ENCODE results near the gene DHCR24.
A peak's percentile ranks its signal among the peaks of the same experiment; 100 is the strongest.
"Not testable (repeated sequence)": the region's sequence is repeated elsewhere in the genome, so short reads cannot be mapped to it uniquely, and the experiment has no call there.

DHCR24 gene

GRCh38 chr1:54887665-54888071 is 673 bp upstream of the DHCR24 start:
- DNase-seq (ENCODE audit: low read depth in 3 of 3): peak in 1 of 3 donors; percentile 2

GRCh38 chr1:54885807-54886723 is 930 bp downstream of the DHCR24 start:
- peak in 1 of 3 donors; percentile 1 for DNase-seq (ENCODE audit: low read depth in 3 of 3)

GRCh38 chr1:54885237-54885679 is 1.7 kb downstream of the DHCR24 start:
- DNase-seq (ENCODE audit: low read depth in 3 of 3): no peak

- DNase-seq (ENCODE audit: low read depth in 3 of 3): no peak
Observed at GRCh38 chr1:54884768-54885167, 2.2 kb downstream of the DHCR24 start.

GRCh38 chr1:54884135-54884586 is 2.8 kb downstream of the DHCR24 start:
- DNase-seq (ENCODE audit: low read depth in 3 of 3): no peak

- no peak for DNase-seq (ENCODE audit: low read depth in 3 of 3)
Observed at GRCh38 chr1:54883349-54884102, 3.5 kb downstream of the DHCR24 start.

GRCh38 chr1:54882519-54882918 is 4.5 kb downstream of the DHCR24 start:
- no peak for DNase-seq (ENCODE audit: low read depth in 3 of 3)

GRCh38 chr1:54881604-54882003 is 5.4 kb downstream of the DHCR24 start:
- not testable (repeated sequence) for DNase-seq (ENCODE audit: low read depth in 3 of 3)

GRCh38 chr1:54879872-54880271 is 7.1 kb downstream of the DHCR24 start:
- DNase-seq (ENCODE audit: low read depth in 3 of 3): no peak

- DNase-seq (ENCODE audit: low read depth in 3 of 3): no peak
Observed at GRCh38 chr1:54876814-54877213, 10.2 kb downstream of the DHCR24 start.

- no peak for DNase-seq (ENCODE audit: low read depth in 3 of 3)
Observed at GRCh38 chr1:54875000-54875399, 12.0 kb downstream of the DHCR24 start.

- no peak for DNase-seq (ENCODE audit: low read depth in 3 of 3)
Observed at GRCh38 chr1:54874079-54874830, 12.7 kb downstream of the DHCR24 start.

GRCh38 chr1:54872036-54872331 is 15.0 kb downstream of the DHCR24 start:
- no peak for DNase-seq (ENCODE audit: low read depth in 3 of 3)

GRCh38 chr1:54871275-54872035 is 15.5 kb downstream of the DHCR24 start:
- no peak for DNase-seq (ENCODE audit: low read depth in 3 of 3)

- DNase-seq (ENCODE audit: low read depth in 3 of 3): no peak
Observed at GRCh38 chr1:54870869-54871268, 16.1 kb downstream of the DHCR24 start.

- DNase-seq (ENCODE audit: low read depth in 3 of 3): no peak
Observed at GRCh38 chr1:54869173-54869851, 17.7 kb downstream of the DHCR24 start.

GRCh38 chr1:54867717-54868057 is 19.3 kb downstream of the DHCR24 start:
- DNase-seq (ENCODE audit: low read depth in 3 of 3): no peak

GRCh38 chr1:54866801-54867716 is 19.9 kb downstream of the DHCR24 start:
- DNase-seq (ENCODE audit: low read depth in 3 of 3): no peak

- no peak for DNase-seq (ENCODE audit: low read depth in 3 of 3)
Observed at GRCh38 chr1:54865238-54866073, 21.5 kb downstream of the DHCR24 start.

All from stimulated activated CD4-positive, alpha-beta T cell treated with anti-CD3 and anti-CD28 coated beads, TNF-alpha, amount 100 ng/mL, for 48 hours (primary cell).